Mesenchymal stem cell (in vitro differentiated cells and primary cell): ENCODE results near the gene DCAKD.

Experiments
- DNase-seq: peaks from one replicate; pipeline ENCODE4 v3.0.0-alpha.2; 2013
- H2AFZ ChIP-seq: one replicate; pipeline ENCODE4 v1.6.1; 2013; ENCODE audit warnings: low read depth, mild to moderate bottlenecking, control low read depth, inconsistent platforms, low read length, moderate library complexity
- H2AK5ac ChIP-seq: 2 replicates; pipeline ENCODE4 v1.6.1; 2013; ENCODE audit warnings: low read length, moderate library complexity, mild to moderate bottlenecking, inconsistent platforms; ENCODE audit not compliant: severe bottlenecking
- H2BK120ac ChIP-seq: one replicate; pipeline ENCODE4 v1.6.1; 2013; ENCODE audit warnings: low read depth, mild to moderate bottlenecking, inconsistent platforms, low read length, moderate library complexity
- H2BK12ac ChIP-seq, 2 experiments: one replicate each; pipeline ENCODE4 v1.6.1; 2013; ENCODE audit warnings: inconsistent platforms in 2 of 2, low read length in 2 of 2, mild to moderate bottlenecking in 2 of 2, moderate library complexity in 2 of 2, control low read depth in 1 of 2
- H2BK15ac ChIP-seq: one replicate; pipeline ENCODE4 v1.6.1; 2013; ENCODE audit warnings: mild to moderate bottlenecking, low read depth, inconsistent platforms; ENCODE audit not compliant: poor library complexity, severe bottlenecking
- H2BK5ac ChIP-seq: 2 replicates; pipeline ENCODE4 v1.6.1; 2013; ENCODE audit warnings: low read depth, mild to moderate bottlenecking, low read length, control low read depth, inconsistent platforms; ENCODE audit not compliant: poor library complexity, severe bottlenecking
- H3K14ac ChIP-seq, 2 experiments: one replicate each; pipeline ENCODE4 v1.6.1; 2013; ENCODE audit warnings: inconsistent platforms in 2 of 2, low read length in 2 of 2, control low read depth in 1 of 2, mild to moderate bottlenecking in 1 of 2, moderate library complexity in 1 of 2
- H3K18ac ChIP-seq, 2 experiments: one replicate each; pipeline ENCODE4 v1.6.1; 2013; ENCODE audit warnings: inconsistent platforms in 2 of 2, low read length in 2 of 2, control low read depth in 1 of 2, low read depth in 1 of 2, mild to moderate bottlenecking in 1 of 2
- H3K23ac ChIP-seq, 2 experiments: one replicate each; pipeline ENCODE4 v1.6.1; 2013; ENCODE audit warnings: inconsistent platforms in 2 of 2, low read length in 2 of 2, mild to moderate bottlenecking in 2 of 2, moderate library complexity in 2 of 2, control low read depth in 1 of 2
- H3K27ac ChIP-seq: 2 replicates; pipeline ENCODE4 v1.5.1; 2013; ENCODE audit warnings: mild to moderate bottlenecking, moderate library complexity, low read length, control low read depth, inconsistent platforms; ENCODE audit not compliant: poor library complexity, severe bottlenecking
- H3K27me3 ChIP-seq, 2 experiments: 2 replicates each; pipeline versions ENCODE4 v1.6.1 to v1.7.0; 2013; ENCODE audit warnings: low read length in 2 of 2, mild to moderate bottlenecking in 2 of 2, moderate library complexity in 2 of 2, control low read depth in 1 of 2, inconsistent platforms in 1 of 2; ENCODE audit not compliant: control insufficient read depth in 1 of 2, insufficient read depth in 1 of 2
- H3K36me3 ChIP-seq, 2 experiments: 2 replicates each; pipeline versions ENCODE4 v1.6.1 to v1.7.0; 2013; ENCODE audit warnings: low read length in 2 of 2, control low read depth in 1 of 2, inconsistent platforms in 1 of 2, low read depth in 1 of 2, mild to moderate bottlenecking in 1 of 2; ENCODE audit not compliant: insufficient read depth in 2 of 2, control insufficient read depth in 1 of 2
- H3K4ac ChIP-seq, 2 experiments: one replicate each; pipeline ENCODE4 v1.6.1; 2013; ENCODE audit warnings: inconsistent platforms in 2 of 2, low read length in 2 of 2, mild to moderate bottlenecking in 2 of 2, moderate library complexity in 2 of 2, control low read depth in 1 of 2, low read depth in 1 of 2
- H3K4me1 ChIP-seq: 2 replicates; pipeline ENCODE4 v1.6.1; 2013; ENCODE audit warnings: low read depth, low read length, control low read depth; ENCODE audit not compliant: control insufficient read depth, insufficient read depth
- H3K4me2 ChIP-seq: 2 replicates; pipeline ENCODE4 v1.6.1; 2013; ENCODE audit warnings: low read length, mild to moderate bottlenecking, inconsistent platforms; ENCODE audit not compliant: poor library complexity, severe bottlenecking
- H3K4me3 ChIP-seq, 2 experiments: 2 replicates each; pipeline versions ENCODE4 v1.5.1 to v1.7.0; 2013; ENCODE audit warnings: low read length in 2 of 2, mild to moderate bottlenecking in 2 of 2, control low read depth in 1 of 2, low read depth in 1 of 2; ENCODE audit not compliant: insufficient read depth in 1 of 2
- H3K79me1 ChIP-seq: replicated peaks from 2 replicates; pipeline ENCODE4 v1.6.1; 2013; ENCODE audit warnings: mild to moderate bottlenecking, control low read depth, low read length, inconsistent platforms; ENCODE audit not compliant: poor library complexity, severe bottlenecking
- H3K9ac ChIP-seq: 2 replicates; pipeline ENCODE4 v1.7.0; 2013; ENCODE audit warnings: mild to moderate bottlenecking, low read length, moderate library complexity
- H3K9me3 ChIP-seq: 2 replicates; pipeline ENCODE4 v1.7.0; 2013; ENCODE audit warnings: mild to moderate bottlenecking, low read length; ENCODE audit not compliant: control insufficient read depth
- H4K8ac ChIP-seq: one replicate; pipeline ENCODE4 v1.6.1; 2013; ENCODE audit warnings: inconsistent platforms, mild to moderate bottlenecking, low read length, moderate library complexity
- H4K91ac ChIP-seq: one replicate; pipeline ENCODE4 v1.6.1; 2013; ENCODE audit warnings: mild to moderate bottlenecking, low read length, inconsistent platforms
- WGBS: methylation state at CpG from one replicate; pipeline ENCODE4 v1.1.7; 2013; ENCODE audit warnings: mixed read lengths; 5-methylcytosine and 5-hydroxymethylcytosine counted together

The DCAKD gene

DNA sequence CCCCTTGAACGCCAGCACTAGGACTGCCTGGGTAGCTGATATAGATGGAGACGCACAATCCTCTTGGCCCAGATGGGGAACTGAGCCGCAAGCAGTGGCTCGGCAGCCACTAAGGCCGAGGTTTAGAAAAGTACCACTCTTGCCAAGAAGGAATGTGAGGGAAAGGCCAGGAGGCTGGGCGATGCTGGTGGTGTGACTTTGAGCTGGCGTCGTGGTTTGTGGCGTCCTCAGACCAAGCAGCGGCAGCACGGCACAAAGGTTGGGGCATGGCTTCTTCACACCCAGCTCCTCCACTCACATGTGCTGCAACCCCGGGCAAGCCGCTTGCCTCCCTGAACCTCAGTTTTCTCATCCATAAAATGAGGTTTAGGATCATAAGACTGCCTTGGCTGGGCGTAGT is 15.6 kb downstream of the DCAKD start:
- no peak overlapping the region for H3K4ac ChIP-seq
- no peak overlapping the region for H2BK120ac ChIP-seq
- peaks cover 44 to 51% of the 10 kb centered on the region in 2 experiments for H3K36me3 ChIP-seq
- no peak overlapping the region for H2AK5ac ChIP-seq
- H3K27me3 ChIP-seq: no peaks in the 10 kb centered on the region
- no peak overlapping the region for H3K27ac ChIP-seq
- H3K18ac ChIP-seq: no peak overlapping the region
- no peak overlapping the region for H2BK12ac ChIP-seq
- no peaks in the 10 kb centered on the region for H3K9me3 ChIP-seq
- no peak for DNase-seq
- H3K79me1 ChIP-seq: peaks cover 29% of the 10 kb centered on the region
- H2BK15ac ChIP-seq: peak overlapping the region; percentile 30
- peak overlapping the region; percentile 73 for H4K91ac ChIP-seq
- H3K14ac ChIP-seq: no peak overlapping the region
- no peak overlapping the region for H3K9ac ChIP-seq
- no peak overlapping the region for H2AFZ ChIP-seq
- peaks cover 20% of the 10 kb centered on the region for H3K4me1 ChIP-seq
- H3K4me3 ChIP-seq: no peak overlapping the region
- H3K4me2 ChIP-seq: no peak overlapping the region
- H3K23ac ChIP-seq: no peak overlapping the region
- WGBS: 98% methylated on average over 14 of the region's 14 CpGs
- H4K8ac ChIP-seq: no peak overlapping the region
- H2BK5ac ChIP-seq: no peak overlapping the region

DNA sequence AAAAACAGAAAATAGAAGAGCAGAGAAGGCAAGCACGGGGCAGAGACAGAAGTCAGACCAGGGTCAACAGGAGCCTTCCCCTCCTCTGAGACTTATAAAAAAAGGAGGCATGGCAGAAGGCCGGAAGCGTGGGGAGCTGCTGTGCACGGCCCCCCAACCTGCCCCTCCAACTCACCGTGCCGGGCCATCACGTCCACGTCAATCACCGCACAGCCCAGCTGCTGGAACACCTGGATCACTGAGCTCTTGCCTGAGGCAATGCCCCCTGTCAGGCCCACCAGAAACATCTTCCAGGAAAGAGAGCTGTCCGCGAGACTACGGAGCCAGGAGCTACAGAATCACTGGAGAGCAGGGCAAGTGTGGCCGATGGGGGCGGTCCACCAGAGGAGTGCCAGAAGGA is 16.8 kb downstream of the DCAKD start:
- DNase-seq: no peak
- H3K27me3 ChIP-seq: no peaks in the 10 kb centered on the region
- no peak overlapping the region for H2BK5ac ChIP-seq
- no peak overlapping the region for H4K8ac ChIP-seq
- H4K91ac ChIP-seq: no peak overlapping the region
- no peak overlapping the region for H3K9ac ChIP-seq
- H3K23ac ChIP-seq: no peak overlapping the region
- no peak overlapping the region for H2BK15ac ChIP-seq
- H3K4me1 ChIP-seq: peaks cover 17% of the 10 kb centered on the region
- WGBS: 97% methylated on average over 14 of the region's 14 CpGs
- no peaks in the 10 kb centered on the region for H3K9me3 ChIP-seq
- H2BK12ac ChIP-seq: no peak overlapping the region
- no peak overlapping the region for H2AK5ac ChIP-seq
- no peak overlapping the region for H3K4ac ChIP-seq
- H3K4me2 ChIP-seq: no peak overlapping the region
- H3K79me1 ChIP-seq: peaks cover 27% of the 10 kb centered on the region
- peaks cover 57 to 63% of the 10 kb centered on the region in 2 experiments for H3K36me3 ChIP-seq
- H3K27ac ChIP-seq: no peak overlapping the region
- H3K14ac ChIP-seq: no peak overlapping the region
- no peak overlapping the region for H2AFZ ChIP-seq
- no peak overlapping the region for H2BK120ac ChIP-seq
- H3K4me3 ChIP-seq: no peak overlapping the region
- no peak overlapping the region for H3K18ac ChIP-seq

DNA sequence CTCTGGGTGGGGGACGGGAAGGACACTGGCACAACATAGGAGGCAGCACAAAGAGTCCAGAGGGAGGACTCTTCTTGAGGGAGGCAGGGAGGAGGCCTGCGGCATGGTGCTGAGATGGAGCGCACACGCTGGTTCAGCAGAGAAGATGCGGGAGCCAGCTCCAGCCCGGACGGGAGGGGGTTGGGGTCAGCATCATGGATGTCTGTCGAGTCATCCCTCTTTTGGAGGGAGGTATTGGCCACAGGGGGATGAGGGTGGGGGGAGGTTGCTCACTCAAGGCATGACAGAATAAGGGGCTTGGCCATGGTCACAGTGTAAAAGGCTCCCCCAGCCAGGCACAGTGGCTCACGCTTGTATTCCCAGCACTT is 19.3 kb downstream of the DCAKD start:
- peak overlapping the region in 1 of 2 experiments; percentile 14 for H3K23ac ChIP-seq
- H3K14ac ChIP-seq: no peak overlapping the region
- 74% methylated on average over 9 of the region's 9 CpGs for WGBS
- H3K27ac ChIP-seq: no peak overlapping the region
- H3K4ac ChIP-seq: no peak overlapping the region
- peak overlapping the region; percentile 20 for H4K91ac ChIP-seq
- no peak overlapping the region for H3K4me3 ChIP-seq
- H3K18ac ChIP-seq: peak overlapping the region in 1 of 2 experiments; percentile 21
- no peak overlapping the region for H3K9ac ChIP-seq
- no peak overlapping the region for H2AK5ac ChIP-seq
- H2BK15ac ChIP-seq: no peak overlapping the region
- H3K36me3 ChIP-seq: peaks cover 64 to 72% of the 10 kb centered on the region in 2 experiments
- peaks cover 7% of the 10 kb centered on the region for H3K4me1 ChIP-seq
- H3K27me3 ChIP-seq: no peaks in the 10 kb centered on the region
- H3K4me2 ChIP-seq: no peak overlapping the region
- DNase-seq: no peak
- no peak overlapping the region for H2BK5ac ChIP-seq
- no peak overlapping the region for H2BK120ac ChIP-seq
- peaks cover 17% of the 10 kb centered on the region for H3K79me1 ChIP-seq
- no peak overlapping the region for H2AFZ ChIP-seq
- H3K9me3 ChIP-seq: no peaks in the 10 kb centered on the region
- H2BK12ac ChIP-seq: no peak overlapping the region
- no peak overlapping the region for H4K8ac ChIP-seq

DNA sequence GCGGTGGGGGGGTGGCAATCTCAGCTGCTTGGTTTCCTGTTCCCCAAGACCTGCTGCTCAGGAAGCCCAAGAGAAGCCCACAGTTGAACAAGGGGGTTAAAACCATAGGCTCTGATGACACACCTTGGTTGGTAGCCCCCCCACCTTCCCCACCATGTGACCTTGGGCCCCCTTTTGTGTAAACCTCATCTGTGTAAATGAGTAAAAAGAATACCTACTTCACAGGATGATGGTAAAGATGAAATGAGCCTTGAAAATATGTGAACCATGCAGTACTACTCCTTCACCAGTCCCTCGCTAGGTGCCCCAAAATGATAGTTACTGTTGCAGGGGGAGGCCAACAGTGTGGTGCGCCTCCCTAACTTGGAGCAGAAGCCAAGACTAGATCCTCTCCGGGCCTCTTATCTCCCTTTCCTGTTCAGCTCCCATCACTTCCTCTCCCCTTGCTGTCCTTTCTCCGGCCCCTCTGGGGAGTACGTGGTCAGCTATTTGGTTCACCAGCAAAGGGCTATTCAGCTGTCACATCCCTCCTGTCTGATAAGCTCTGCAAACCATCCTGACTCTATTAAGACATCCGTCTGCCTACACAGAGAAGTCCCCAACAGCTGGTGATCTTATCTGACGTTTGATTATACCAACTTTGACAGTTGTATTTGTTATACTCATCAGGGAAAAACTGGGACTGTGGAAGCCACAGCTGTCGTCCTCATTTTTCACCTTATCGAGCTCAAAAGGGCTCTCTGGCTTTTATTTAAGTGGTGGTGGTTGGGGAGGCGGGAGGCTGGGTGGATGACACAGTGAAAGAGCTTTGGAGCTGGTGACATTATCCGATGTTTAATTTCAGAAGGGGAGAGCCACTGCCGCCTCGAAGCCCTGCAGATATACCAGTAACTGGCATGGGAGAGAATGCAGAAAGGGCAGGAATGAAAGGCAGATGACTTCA is 19.9 kb downstream of the DCAKD start:
- Histone ChIP-seq H3K36me3 (peaks cover 71 to 78% of the 10 kb centered on the region in 2 experiments), H3K9me3 (no peaks in the 10 kb centered on the region), H3K4me1 (peaks cover 7% of the 10 kb centered on the region), H3K9ac (no peak overlapping the region), H2BK12ac (no peak overlapping the region), H3K4me3 (no peak overlapping the region), H2BK120ac (no peak overlapping the region), H4K8ac (no peak overlapping the region), H3K4me2 (no peak overlapping the region), H3K18ac (peak overlapping the region in 1 of 2 experiments; percentile 21), H3K79me1 (peaks cover 15% of the 10 kb centered on the region), H2AK5ac (no peak overlapping the region), H3K27ac (no peak overlapping the region), H2BK5ac (no peak overlapping the region), H3K14ac (no peak overlapping the region), H2AFZ (no peak overlapping the region), H4K91ac (peak overlapping the region; percentile 20), H2BK15ac (no peak overlapping the region), H3K27me3 (no peaks in the 10 kb centered on the region), H3K4ac (no peak overlapping the region), H3K23ac (no peak overlapping the region)
- 63% methylated on average over 12 of the region's 14 CpGs for WGBS
- DNase-seq: peak; percentile 50
